B cell (primary cell): ENCODE data around the gene LATS2. TPM values are rescaled to one million over a fixed set of nuclear protein-coding genes. Genes with fewer than 3 reads are reported as not detected.

Experiments
- ATAC-seq: fragments of 200-7000 bp; cut with Tn5 transposase; one replicate; pipeline ENCODE4 v1.10.0; 2021; ENCODE audit warnings: low read depth, mild to moderate bottlenecking, moderate number of reproducible peaks, moderate library complexity
- CTCF ChIA-PET: fragments of 350-600 bp; sonication (Branson Sonifier 250); formaldehyde crosslinking; loops from one replicate; lab custom pipeline; 2021; ENCODE audit warnings: antibody characterized with exemption, inconsistent platforms; lab: Charles Lee
- POLR2A ChIA-PET: fragments of 350-600 bp; sonication (Branson Sonifier 250); formaldehyde crosslinking; loops from one replicate; lab custom pipeline; 2021; ENCODE audit warnings: antibody characterized with exemption; lab: Charles Lee
- DNase-seq: peaks from one replicate; pipeline ENCODE4 v3.0.0; 2013
- H2AFZ ChIP-seq: 2 replicates; pipeline ENCODE4 v1.6.1; 2012; ENCODE audit warnings: mild to moderate bottlenecking, low read depth, low read length; ENCODE audit not compliant: insufficient read depth, poor library complexity, severe bottlenecking
- H3K27ac ChIP-seq, 2 donors: 1 replicate in 1 of 2; 2 replicates in 1 of 2; pipeline ENCODE4 v1.5.1; 2012 to 2013; ENCODE audit warnings: low read length in 2 of 2, mild to moderate bottlenecking in 2 of 2, moderate library complexity in 1 of 2
- H3K27me3 ChIP-seq, 4 experiments: fragments of 200-600 bp in 1 of 4; sonication (generic) in 1 of 4; replicated peaks in 1 of 4; 1 replicate in 2 of 4; 2 replicates in 2 of 4; pipeline versions ENCODE4 v1.6.1 to v1.7.0; 2013 to 2016; ENCODE audit warnings: low read length in 3 of 4, mild to moderate bottlenecking in 2 of 4, mixed read lengths in 1 of 4, moderate library complexity in 1 of 4; ENCODE audit not compliant: insufficient read depth in 4 of 4, control insufficient read depth in 3 of 4; ENCODE audit errors: control extremely low read depth in 1 of 4
- H3K36me3 ChIP-seq, 2 experiments: replicated peaks in 1 of 2; 1 replicate in 1 of 2; 2 replicates in 1 of 2; pipeline versions ENCODE4 v1.6.1 to v1.7.1; 2013; ENCODE audit warnings: low read length in 1 of 2; ENCODE audit not compliant: insufficient read depth in 2 of 2, control insufficient read depth in 1 of 2; ENCODE audit errors: control extremely low read depth in 1 of 2, extremely low read depth in 1 of 2
- H3K4me1 ChIP-seq, 2 donors: fragments of 200-600 bp in 1 of 2; sonication (generic) in 1 of 2; 1 replicate in 1 of 2; 2 replicates in 1 of 2; pipeline versions ENCODE4 v1.5.1 to v1.6.1; 2013 to 2017; ENCODE audit warnings: low read length in 2 of 2; ENCODE audit not compliant: control insufficient read depth in 2 of 2, insufficient read depth in 2 of 2
- H3K4me2 ChIP-seq: replicated peaks from 2 replicates; pipeline ENCODE3; 2012; ENCODE audit warnings: mild to moderate bottlenecking, low read depth, low read length; ENCODE audit not compliant: poor library complexity, severe bottlenecking
- H3K4me3 ChIP-seq, 5 experiments: fragments of 200-600 bp in 1 of 5; sonication (generic) in 1 of 5; 1 replicate in 3 of 5; 2 replicates in 2 of 5; pipeline versions ENCODE4 v1.5.1 to v1.7.0; 2011 to 2016; ENCODE audit warnings: low read length in 4 of 5, mild to moderate bottlenecking in 4 of 5, low read depth in 2 of 5, control low read depth in 1 of 5, moderate library complexity in 1 of 5; ENCODE audit not compliant: insufficient read depth in 1 of 5; ENCODE audit errors: control extremely low read depth in 1 of 5, extremely low read depth in 1 of 5
- H3K79me2 ChIP-seq: fragments of 200-600 bp; sonication (generic); one replicate; pipeline ENCODE4 v1.6.0; 2016; ENCODE audit warnings: low read length; ENCODE audit not compliant: control insufficient read depth, insufficient read depth
- H3K9ac ChIP-seq: fragments of 200-600 bp; sonication (generic); 2 replicates; pipeline ENCODE4 v1.6.1; 2017; ENCODE audit warnings: mild to moderate bottlenecking, low read length, moderate library complexity
- H3K9me3 ChIP-seq, 3 donors: one replicate each; pipeline versions ENCODE4 v1.6.1 to v1.7.1; 2013; ENCODE audit warnings: low read length in 2 of 3; ENCODE audit not compliant: control insufficient read depth in 2 of 3, insufficient read depth in 1 of 3; ENCODE audit errors: control extremely low read depth in 1 of 3
- H4K20me1 ChIP-seq: 2 replicates; pipeline ENCODE4 v1.6.0; 2012; ENCODE audit warnings: mild to moderate bottlenecking, low read length; ENCODE audit not compliant: insufficient read depth, control insufficient read depth, poor library complexity, severe bottlenecking
- H3K27ac Mint-ChIP-seq: one replicate; pipeline ENCODE4 v1.8.0; 2021; ENCODE audit warnings: mixed read lengths
- H3K27me3 Mint-ChIP-seq: one replicate; pipeline ENCODE4 v1.8.0; 2021; ENCODE audit warnings: mixed read lengths
- H3K4me1 Mint-ChIP-seq: one replicate; pipeline ENCODE4 v1.8.0; 2021; ENCODE audit warnings: mixed read lengths
- H3K4me3 Mint-ChIP-seq: one replicate; pipeline ENCODE4 v1.8.0; 2021; ENCODE audit warnings: mixed read lengths
- H3K9me3 Mint-ChIP-seq: one replicate; pipeline ENCODE4 v1.8.0; 2022; ENCODE audit warnings: mixed read lengths; ENCODE audit not compliant: insufficient read depth
- CTCF ChIP-seq: fragments of 200-600 bp; IDR thresholded peaks from one replicate; pipeline ENCODE4 v1.8.0; 2022; ENCODE audit warnings: antibody characterized with exemption, mild to moderate bottlenecking
- EZH2 ChIP-seq: IDR thresholded peaks from 2 replicates; pipeline ENCODE4 v1.6.1; 2012; ENCODE audit warnings: borderline replicate concordance, low read depth, mild to moderate bottlenecking, moderate library complexity, low read length; ENCODE audit not compliant: insufficient read depth, poor library complexity, severe bottlenecking
- WGBS: methylation state at CpG from one replicate; pipeline ENCODE4 v1.1.5; 2013; ENCODE audit warnings: missing lambda C conversion rate; ENCODE audit not compliant: insufficient coverage; 5-methylcytosine and 5-hydroxymethylcytosine counted together
- intact Hi-C: fragments of 100-400 bp; cut with micrococcal nuclease; formaldehyde crosslinking; loops from one replicate; pipeline ENCODE4 v1.10.0; 2022
- polyA plus RNA-seq: library from polyadenylated mRNA; depleted of rRNA; stranded (reverse); fragments of >200 nt; gene quantifications from 2 replicates; pipeline ENCODE4 v1.2.3, GENCODE V29; 2012
- total RNA-seq, 2 donors: library from RNA; stranded (reverse); fragments of 120-200 nt in 1 of 2; gene quantifications; 1 replicate in 1 of 2; 2 replicates in 1 of 2; pipeline versions ENCODE4 v1.2.3 to v1.2.4, GENCODE V29; 2013 to 2022

Gene LATS2
- total and polyA plus RNA-seq, 2 donors (not counting 1 experiment from before 2014, with no cell fraction given): 1.9 to 2.7 TPM

GRCh38 chr13:21037656-21038055, 23.7 kb downstream of the LATS2 start:
- TF ChIP-seq CTCF (no peak), EZH2 (no peak)
- ATAC-seq (no peak), DNase-seq (no peak)
- Histone ChIP-seq H3K27me3 (no peaks in the 10 kb centered on the region), H3K9ac (no peak overlapping the region), H3K27ac (no peak overlapping the region), H4K20me1 (no peaks in the 10 kb centered on the region), H3K36me3 (no peaks in the 10 kb centered on the region), H2AFZ (no peak overlapping the region), H3K4me2 (no peak overlapping the region), H3K9me3 (no peaks in the 10 kb centered on the region), H3K79me2 (peaks cover 15% of the 10 kb centered on the region), H3K4me3 (no peak overlapping the region), H3K4me1 (peaks cover 22 to 24% of the 10 kb centered on the region in 2 donors)
- Mint-ChIP-seq H3K4me3 (no peak overlapping the region), H3K27me3 (no peaks in the 10 kb centered on the region), H3K4me1 (peaks cover 18% of the 10 kb centered on the region), H3K27ac (no peak overlapping the region), H3K9me3 (no peaks in the 10 kb centered on the region)
- intact Hi-C loops: no loop called here
- POLR2A ChIA-PET: no interaction called here
- CTCF ChIA-PET: no interaction called here
- 96% methylated on average over 7 of the region's 8 CpGs for WGBS

- ChIA-PET CTCF (no interaction called here), POLR2A (no interaction called here)
- no peak for TF ChIP-seq EZH2
- no peak for TF ChIP-seq CTCF
- Histone ChIP-seq H2AFZ (no peak overlapping the region), H3K79me2 (peaks cover 22% of the 10 kb centered on the region), H3K36me3 (no peaks in the 10 kb centered on the region), H3K4me1 (peaks cover 16% of the 10 kb centered on the region in 2 donors), H3K4me3 (no peak overlapping the region), H3K9ac (no peak overlapping the region), H3K27ac (no peak overlapping the region), H3K9me3 (no peaks in the 10 kb centered on the region), H4K20me1 (no peaks in the 10 kb centered on the region), H3K27me3 (no peaks in the 10 kb centered on the region), H3K4me2 (no peak overlapping the region)
- peaks cover 15% of the 10 kb centered on the region for H3K4me1 Mint-ChIP-seq
- DNase-seq (no peak), ATAC-seq (no peak)
- no peak overlapping the region for H3K4me3 Mint-ChIP-seq
- H3K9me3 Mint-ChIP-seq: no peaks in the 10 kb centered on the region
- WGBS: 100% methylated on average over 3 of the region's 5 CpGs
- no peak overlapping the region for H3K27ac Mint-ChIP-seq
- intact Hi-C loops: no loop called here
- H3K27me3 Mint-ChIP-seq: no peaks in the 10 kb centered on the region
Measured at GRCh38 chr13:21035498-21035897, 25.9 kb downstream of the LATS2 start.
